Posterior cingulate gyrus (tissue), 11 donors: Measurements from ENCODE around the gene TMEM130.

Source experiments
- DNase-seq, 10 donors: peaks; one replicate each; pipeline versions ENCODE4 v3.0.0 to v3.0.0-alpha.2; 2020 to 2021; ENCODE audit warnings: mixed read lengths in 3 of 10
- intact Hi-C: fragments of 100-400 bp; cut with DNase I; formaldehyde crosslinking; loops from one replicate; pipeline ENCODE4 v1.15.1; 2023

TMEM130 gene, protein sequence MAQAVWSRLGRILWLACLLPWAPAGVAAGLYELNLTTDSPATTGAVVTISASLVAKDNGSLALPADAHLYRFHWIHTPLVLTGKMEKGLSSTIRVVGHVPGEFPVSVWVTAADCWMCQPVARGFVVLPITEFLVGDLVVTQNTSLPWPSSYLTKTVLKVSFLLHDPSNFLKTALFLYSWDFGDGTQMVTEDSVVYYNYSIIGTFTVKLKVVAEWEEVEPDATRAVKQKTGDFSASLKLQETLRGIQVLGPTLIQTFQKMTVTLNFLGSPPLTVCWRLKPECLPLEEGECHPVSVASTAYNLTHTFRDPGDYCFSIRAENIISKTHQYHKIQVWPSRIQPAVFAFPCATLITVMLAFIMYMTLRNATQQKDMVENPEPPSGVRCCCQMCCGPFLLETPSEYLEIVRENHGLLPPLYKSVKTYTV

GRCh38 chr7:98869597-98870120 is at the start of gene TMEM130:
Gene TMEM130, minus strand, starts transcription at chr7:98870014. Its CDS starts 153 bp downstream, at chr7:98869861.
- peak in 5 of 10 donors; percentile 14 to 90 (median 46) for DNase-seq
- intact Hi-C loops = no loop called here

DNA sequence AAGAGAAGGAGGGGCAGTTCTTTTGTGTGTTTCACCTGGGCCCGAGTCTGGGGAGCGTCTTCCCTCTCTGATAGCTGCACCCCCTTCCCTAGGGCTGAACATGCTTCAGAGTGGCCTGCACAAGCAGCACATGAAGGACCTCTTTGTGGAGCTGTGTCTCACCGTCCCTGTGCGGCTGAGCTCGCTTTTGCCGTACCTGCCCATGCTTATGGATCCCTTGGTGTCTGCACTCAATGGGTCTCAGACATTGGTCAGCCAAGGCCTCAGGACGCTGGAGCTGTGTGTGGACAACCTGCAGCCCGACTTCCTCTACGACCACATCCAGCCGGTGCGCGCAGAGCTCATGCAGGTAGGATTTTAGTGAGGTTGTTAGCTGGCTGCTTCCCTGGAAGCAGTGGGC is 47.5 kb upstream of the TMEM130 start:
- no peak for DNase-seq
- intact Hi-C loops = no loop called here

DNA sequence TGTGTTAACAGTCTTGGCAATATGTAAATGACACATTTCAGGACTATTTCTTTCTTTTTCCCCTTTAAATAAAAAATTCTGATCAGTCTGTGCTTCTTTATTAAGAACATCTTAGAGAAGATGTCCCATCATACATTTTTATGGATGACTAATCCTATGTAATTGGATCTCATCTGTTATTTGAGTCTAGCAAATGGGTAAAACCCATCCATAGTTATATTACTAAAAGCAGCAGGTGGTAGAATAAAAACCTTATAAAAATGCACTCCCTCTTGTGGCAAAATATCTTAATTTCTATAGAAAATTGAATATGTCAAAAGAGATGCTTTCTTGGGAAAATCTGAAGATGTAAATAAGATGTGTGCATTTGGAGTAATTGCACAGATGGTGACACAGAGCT is 43.8 kb upstream of the TMEM130 start:
- no peak for DNase-seq
- intact Hi-C loops = no loop called here

DNA sequence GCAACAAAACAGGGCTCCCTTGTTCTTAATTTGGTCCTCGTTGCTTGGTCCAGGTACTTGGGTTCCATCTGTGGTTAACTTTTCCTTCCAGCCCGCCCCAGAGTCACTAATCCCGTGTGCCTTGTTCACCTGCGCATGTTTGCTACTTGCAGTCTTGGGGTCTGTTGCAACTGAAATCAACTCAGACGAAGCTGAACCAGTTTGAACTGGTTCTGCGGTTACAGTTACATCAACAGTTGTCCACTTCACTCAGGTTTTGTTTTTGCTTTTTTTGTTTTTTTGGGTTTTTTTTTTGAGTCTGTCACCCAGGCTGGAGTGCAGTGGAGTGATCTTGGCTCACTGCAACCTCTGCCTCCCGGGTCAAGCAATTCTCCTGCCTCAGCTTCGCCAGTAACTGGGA is 43.2 kb upstream of the TMEM130 start:
- intact Hi-C loops = no loop called here
- no peak for DNase-seq

- DNase-seq = peak in 1 of 10 donors; percentile 31
- intact Hi-C loops = no loop called here
These were observed 42.1 kb upstream of the TMEM130 start for GRCh38 chr7:98911916-98912315.

DNA sequence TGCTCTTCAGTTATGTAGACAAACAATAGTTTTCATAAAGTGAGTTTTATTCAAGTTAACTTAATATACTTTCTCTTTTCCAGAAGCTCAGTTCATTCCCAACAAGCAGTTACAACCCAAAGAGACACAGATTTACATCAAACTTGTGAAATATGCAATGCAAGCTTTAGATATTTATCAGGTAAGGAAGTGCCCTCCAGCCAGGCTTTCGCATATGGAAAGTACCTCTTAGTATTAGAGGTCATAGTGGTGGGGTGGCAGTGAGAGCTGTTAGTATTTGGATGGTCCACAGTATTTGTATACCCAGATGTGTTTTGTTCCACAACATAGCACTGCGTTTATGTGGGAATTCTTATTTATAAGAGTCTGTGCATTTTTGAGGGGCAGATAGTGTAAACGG is 40.6 kb upstream of the TMEM130 start:
- intact Hi-C loops = no loop called here
- no peak for DNase-seq

DNA sequence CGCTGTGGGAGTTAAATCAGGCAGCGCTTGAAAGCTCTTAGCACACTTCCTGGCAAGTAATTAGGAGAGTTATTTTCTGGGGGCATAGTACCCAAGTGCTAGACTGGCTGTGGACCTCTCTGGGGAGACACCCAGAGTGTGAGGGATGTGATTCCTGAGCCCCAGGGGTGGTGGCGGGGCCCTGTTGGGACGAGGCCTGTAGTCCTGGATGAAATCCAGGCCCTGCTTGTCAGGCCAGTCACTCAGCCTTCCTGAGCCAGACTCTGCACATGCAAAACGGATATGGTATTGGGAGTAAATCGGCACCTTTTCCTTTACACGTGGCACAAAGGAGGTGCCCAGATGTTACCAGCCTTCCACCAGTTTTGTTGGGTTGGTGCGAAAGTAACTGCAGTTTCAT is 39.7 kb upstream of the TMEM130 start:
- intact Hi-C loops = no loop called here

GRCh38 chr7:98908585-98908984 is 38.8 kb upstream of the TMEM130 start:
- intact Hi-C loops = no loop called here
- DNase-seq = no peak

More for the DNA sequence above, 39.7 kb upstream of the TMEM130 start:
- DNase-seq = no peak

DNA sequence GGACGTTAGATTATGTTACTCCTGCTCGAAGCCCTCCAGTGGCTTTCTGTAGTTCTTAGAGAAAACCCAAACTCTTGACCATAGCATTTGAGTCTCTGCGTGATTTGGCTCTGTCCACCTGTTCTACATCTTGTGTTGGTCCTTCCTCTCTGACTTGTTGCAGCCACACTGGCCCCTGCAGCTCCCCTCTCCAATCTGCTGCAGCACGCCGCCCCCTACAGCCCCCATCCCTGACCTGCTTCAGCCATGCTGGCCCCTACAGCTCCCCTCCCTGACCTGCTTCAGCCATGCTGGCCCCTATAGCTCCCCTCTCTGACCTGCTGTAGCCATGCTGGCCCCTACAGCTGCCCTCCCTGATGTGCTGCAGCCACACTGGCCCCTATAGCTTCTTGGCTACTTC is 37.8 kb upstream of the TMEM130 start:
- intact Hi-C loops = no loop called here
- no peak for DNase-seq

DNA sequence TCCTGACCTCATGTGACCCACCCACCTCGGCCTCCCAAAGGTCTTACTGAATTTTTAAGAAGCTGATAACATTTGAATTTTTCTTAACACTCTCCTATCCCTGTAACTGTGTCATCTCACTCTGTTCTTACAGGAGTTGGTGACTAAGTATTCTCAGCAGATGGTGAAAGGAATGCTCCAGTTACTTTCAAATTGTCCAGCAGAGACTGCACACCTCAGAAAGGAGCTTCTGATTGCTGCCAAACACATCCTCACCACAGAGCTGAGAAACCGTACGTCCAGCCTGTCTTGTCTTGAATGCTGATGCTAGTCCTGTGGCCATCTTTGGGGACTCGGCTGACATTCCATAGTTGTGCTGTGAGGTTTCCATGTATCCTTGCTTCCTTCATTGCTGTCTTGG is 33.4 kb upstream of the TMEM130 start:
- intact Hi-C loops = no loop called here

DNA sequence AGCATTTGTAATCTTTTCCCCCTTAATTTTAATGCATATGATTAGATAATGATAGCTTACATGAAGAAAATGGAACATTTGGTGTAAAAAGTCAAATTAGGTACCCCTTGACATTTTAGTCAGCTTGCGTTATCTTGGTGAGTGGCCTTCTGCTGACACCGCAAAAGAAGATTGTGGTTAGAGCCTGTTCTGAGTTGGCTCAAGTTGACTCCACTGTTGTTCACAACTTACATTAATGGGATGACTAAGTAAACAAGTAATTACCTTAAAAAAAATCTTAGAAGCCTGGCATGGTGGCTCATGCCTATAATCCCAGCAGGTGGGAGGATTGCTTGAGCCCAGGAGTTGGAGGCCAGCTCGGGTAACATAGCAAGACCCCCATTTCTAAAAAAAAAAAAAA is 32.7 kb upstream of the TMEM130 start:
- DNase-seq = no peak
- intact Hi-C loops = no loop called here

More for the DNA sequence above, 33.4 kb upstream of the TMEM130 start:
- no peak for DNase-seq

- intact Hi-C loops = no loop called here
- DNase-seq = no peak
These were observed 31.0 kb upstream of the TMEM130 start for GRCh38 chr7:98900815-98901214.

GRCh38 chr7:98899816-98900215 is 30.0 kb upstream of the TMEM130 start:
- DNase-seq = no peak
- intact Hi-C loops = no loop called here

GRCh38 chr7:98892609-98893008 is 22.8 kb upstream of the TMEM130 start:
- intact Hi-C loops = no loop called here
- no peak for DNase-seq

GRCh38 chr7:98887038-98887437 is 17.2 kb upstream of the TMEM130 start:
- DNase-seq = no peak
- intact Hi-C loops = no loop called here

DNA sequence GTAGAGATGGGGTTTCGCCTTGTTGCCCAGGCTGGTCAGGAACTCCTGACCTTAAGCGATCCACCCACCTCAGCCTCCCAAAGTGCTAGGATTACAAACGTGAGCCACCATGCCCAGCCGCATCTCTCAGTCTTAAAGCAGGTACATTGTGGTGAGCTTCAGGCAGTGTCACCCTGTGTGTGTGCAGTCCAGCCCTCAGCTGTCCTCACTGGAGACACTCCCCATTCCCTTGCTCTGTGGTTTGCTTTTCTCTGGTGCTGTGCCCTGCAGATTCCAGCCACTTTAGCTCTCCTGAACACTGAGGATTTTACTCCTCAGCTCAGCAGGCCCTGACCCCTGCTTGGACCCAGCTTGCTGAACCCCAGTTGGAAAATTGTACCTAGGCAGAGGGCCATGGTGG is 14.6 kb upstream of the TMEM130 start:
- no peak for DNase-seq
- intact Hi-C loops = no loop called here

- no peak for DNase-seq
- intact Hi-C loops = no loop called here
These were observed 11.9 kb upstream of the TMEM130 start for GRCh38 chr7:98881561-98882315.

GRCh38 chr7:98880485-98880884 is 10.7 kb upstream of the TMEM130 start:
- peak in 1 of 10 donors; percentile 13 for DNase-seq
- intact Hi-C loops = no loop called here

GRCh38 chr7:98879979-98880315 is 10.1 kb upstream of the TMEM130 start:
- intact Hi-C loops = no loop called here
- peak in 1 of 10 donors; percentile 59 for DNase-seq

DNA sequence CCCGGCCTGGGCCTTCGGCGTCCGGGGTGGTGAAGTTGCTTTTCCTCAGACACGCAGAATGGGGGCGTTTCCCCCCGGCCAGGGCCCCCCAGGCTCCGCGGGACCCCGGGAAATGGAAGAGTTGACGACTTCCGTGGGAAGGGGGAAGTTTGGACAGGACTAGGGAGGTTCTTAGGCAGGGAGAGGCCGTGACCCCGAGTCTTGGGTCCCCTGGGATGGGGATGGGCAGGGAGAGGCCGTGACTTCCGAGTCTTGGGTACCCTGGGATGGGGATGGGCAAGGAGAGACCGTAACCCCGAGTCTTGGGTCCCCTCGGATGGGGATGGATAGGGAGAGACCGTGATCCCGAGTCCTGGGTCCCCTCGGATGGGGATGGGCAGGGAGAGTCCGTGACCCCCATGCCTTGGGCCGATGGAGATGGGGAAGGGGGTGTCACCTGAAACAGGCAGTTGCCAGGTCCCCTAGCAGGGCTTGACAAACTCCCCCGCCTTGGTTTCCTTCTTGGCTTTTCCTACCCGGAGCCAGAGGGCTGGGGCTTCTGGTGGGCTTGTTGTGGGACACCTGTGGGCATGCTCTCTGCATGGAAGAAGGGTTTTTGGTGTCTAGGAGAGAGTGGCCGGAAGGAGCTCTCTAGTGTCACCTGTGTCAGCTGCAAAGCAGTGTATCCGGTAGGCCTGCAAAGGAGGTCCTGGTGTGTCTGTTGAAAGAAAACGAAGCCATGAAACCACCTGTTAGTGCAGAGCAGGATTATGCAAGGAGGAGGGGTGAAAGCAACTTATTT is 9.6 kb upstream of the TMEM130 start:
- DNase-seq = peak in 1 of 10 donors; percentile 66
- intact Hi-C loops = no loop called here
